Adrenal gland (tissue), 12 donors: Measurements from ENCODE around the gene CMKLR1. TPM values are rescaled to one million over a fixed set of nuclear protein-coding genes. Genes with fewer than 3 reads are reported as not detected.

ENCODE experiments used
- DNase-seq, 7 donors: peaks; one replicate each; pipeline ENCODE4 v3.0.0-alpha.2; 2019 to 2020
- H3K27ac ChIP-seq, 5 donors: fragments of 200-600 bp; sonication (generic) in 4 of 5; 1 replicate in 3 of 5; 2 replicates in 2 of 5; pipeline versions ENCODE4 v1.5.1 to v1.8.0; 2016 to 2020; ENCODE audit warnings: mild to moderate bottlenecking in 1 of 5
- H3K27me3 ChIP-seq: fragments of 200-600 bp; 2 replicates; pipeline ENCODE4 v1.8.0; 2021
- H3K36me3 ChIP-seq, 2 donors: fragments of 200-600 bp; replicated peaks in 1 of 2; 1 replicate in 1 of 2; 2 replicates in 1 of 2; pipeline versions ENCODE4 v1.5.1 to v1.8.0; 2018 to 2022
- H3K4me1 ChIP-seq, 2 donors: fragments of 200-600 bp; replicated peaks in 1 of 2; 1 replicate in 1 of 2; 2 replicates in 1 of 2; pipeline versions ENCODE4 v1.5.1 to v1.8.0; 2018 to 2021
- H3K4me3 ChIP-seq, 4 donors: fragments of 200-600 bp; sonication (generic) in 3 of 4; one replicate each; pipeline ENCODE4 v1.5.1; 2016 to 2018
- H3K9me3 ChIP-seq, 3 donors: fragments of 200-600 bp; sonication (generic) in 1 of 3; replicated peaks in 1 of 3; 1 replicate in 2 of 3; 2 replicates in 1 of 3; pipeline versions ENCODE4 v1.5.1 to v1.8.0; 2016 to 2021
- POLR2A ChIP-seq, 2 donors: fragments of 450-650 bp; IDR thresholded peaks; one replicate each; pipeline ENCODE4 v1.6.1; 2017; ENCODE audit warnings: antibody characterized with exemption in 2 of 2, mild to moderate bottlenecking in 2 of 2, moderate library complexity in 1 of 2
- WGBS, 4 donors: extraction: QIAGEN DNeasy Blood & Tissue Kit in 2 of 4; methylation state at CpG; one replicate each; pipeline versions ENCODE4 v1.1.5 to v1.1.7; 2013 to 2017; 5-methylcytosine and 5-hydroxymethylcytosine counted together
- intact Hi-C, 2 donors: fragments of 100-400 bp; cut with DNase I; formaldehyde crosslinking; loops; one replicate each; pipeline versions ENCODE4 v1.14.1 to v1.15.0; 2022 to 2023
- polyA plus RNA-seq, 3 donors: library from polyadenylated mRNA; stranded (reverse); fragments of 200-250 nt in 2 of 3; fragments of 350-450 nt in 1 of 3; fragmentation: Illumina TruSeq in 1 of 3; extraction: RNeasy Lipid Tissue Mini Kit (QIAGEN cat#74804) in 1 of 3; gene quantifications; one replicate each; pipeline ENCODE4 v1.2.3, GENCODE V29; 2013 to 2014
- total RNA-seq, 9 donors: library from RNA; depleted of rRNA in 4 of 9; stranded (reverse); fragments of >200 nt in 4 of 9; fragments of 120-200 nt in 1 of 9; fragmentation: NEBNext Ultra II Directional in 1 of 9; extraction: Animal tissue kit (Norgen Biotek cat#: 25700) in 1 of 9; gene quantifications; one replicate each; pipeline versions ENCODE4 v1.1.0 to v1.2.4, GENCODE V29; 2013 to 2023
- TF ChIP-seq, protein P1 (sequence below), 6 experiments: fragments of 450-650 bp in 4 of 6; fragments of 200-600 bp in 2 of 6; sonication (generic) in 1 of 6; IDR thresholded peaks; 1 replicate in 5 of 6; 2 replicates in 1 of 6; pipeline versions ENCODE4 v1.5.1 to v1.8.0; 2016 to 2021; ENCODE audit warnings: antibody characterized with exemption in 6 of 6, mild to moderate bottlenecking in 2 of 6, moderate library complexity in 1 of 6
- donor health status: healthy with polysubstance abuse.
- donor health status: Bipolar disorder and iron deficiency.
- donor health status: DM: yes; HTN: yes; CAD: no.
- donor health status: DM: no; HTN: no; CAD: no.
- donor health status: DM: no; HTN: no; CAD: no.
- donor health status: DM: yes; HTN: yes; CAD: no.

CMKLR1 gene
- total and polyA plus RNA-seq, 12 donors, result 2.1 to 26.6 (median 17.0) TPM

- Histone ChIP-seq H3K4me3 (no peak overlapping the region), H3K9me3 (no peaks in the 10 kb centered on the region), H3K27me3 (no peaks in the 10 kb centered on the region), H3K4me1 (no peaks in the 10 kb centered on the region), H3K27ac (no peak overlapping the region), H3K36me3 (no peaks in the 10 kb centered on the region)
- intact Hi-C loops, result no loop called here
- 56 to 91% (median 79%) methylated on average over 1 of the region's 1 CpG for WGBS, 4 donors
- no peak for DNase-seq
- TF ChIP-seq POLR2A (IDR thresholded peaks at IDR 0.05), result no peak
- TF ChIP-seq, protein P1, sequence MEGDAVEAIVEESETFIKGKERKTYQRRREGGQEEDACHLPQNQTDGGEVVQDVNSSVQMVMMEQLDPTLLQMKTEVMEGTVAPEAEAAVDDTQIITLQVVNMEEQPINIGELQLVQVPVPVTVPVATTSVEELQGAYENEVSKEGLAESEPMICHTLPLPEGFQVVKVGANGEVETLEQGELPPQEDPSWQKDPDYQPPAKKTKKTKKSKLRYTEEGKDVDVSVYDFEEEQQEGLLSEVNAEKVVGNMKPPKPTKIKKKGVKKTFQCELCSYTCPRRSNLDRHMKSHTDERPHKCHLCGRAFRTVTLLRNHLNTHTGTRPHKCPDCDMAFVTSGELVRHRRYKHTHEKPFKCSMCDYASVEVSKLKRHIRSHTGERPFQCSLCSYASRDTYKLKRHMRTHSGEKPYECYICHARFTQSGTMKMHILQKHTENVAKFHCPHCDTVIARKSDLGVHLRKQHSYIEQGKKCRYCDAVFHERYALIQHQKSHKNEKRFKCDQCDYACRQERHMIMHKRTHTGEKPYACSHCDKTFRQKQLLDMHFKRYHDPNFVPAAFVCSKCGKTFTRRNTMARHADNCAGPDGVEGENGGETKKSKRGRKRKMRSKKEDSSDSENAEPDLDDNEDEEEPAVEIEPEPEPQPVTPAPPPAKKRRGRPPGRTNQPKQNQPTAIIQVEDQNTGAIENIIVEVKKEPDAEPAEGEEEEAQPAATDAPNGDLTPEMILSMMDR (IDR thresholded peaks at IDR 0.05), result no peak
Measured at GRCh38 chr12:108323581-108323980, 15.5 kb downstream of the CMKLR1 start.

DNA sequence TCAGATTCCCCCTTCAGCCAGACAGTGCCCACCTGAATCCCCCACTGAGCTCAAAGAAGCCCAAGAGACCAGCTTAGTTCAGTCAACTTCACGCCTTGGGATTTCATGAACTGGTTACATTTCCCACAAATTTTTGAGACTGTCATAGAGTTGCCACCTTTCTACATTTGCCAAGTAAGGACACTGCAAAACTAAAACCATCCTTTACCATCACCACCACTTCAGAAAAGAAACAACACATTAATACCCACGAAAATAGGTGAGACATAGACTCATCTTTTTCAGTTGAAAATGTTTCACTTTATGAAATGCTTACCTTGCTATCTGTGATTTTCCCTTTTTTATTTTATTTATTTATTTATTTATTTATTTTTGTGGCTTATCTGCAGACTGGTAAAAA, 16.1 kb downstream of the CMKLR1 start:
- H3K27ac ChIP-seq, result no peak overlapping the region
- intact Hi-C loops, result no loop called here
- H3K4me3 ChIP-seq, result no peak overlapping the region
- no peaks in the 10 kb centered on the region for H3K9me3 ChIP-seq
- DNase-seq, result no peak
- TF ChIP-seq POLR2A (IDR thresholded peaks at IDR 0.05), result no peak
- WGBS, 4 donors, result 79 to 88% (median 85%) methylated on average over 2 of the region's 2 CpGs
- no peaks in the 10 kb centered on the region for H3K36me3 ChIP-seq
- no peaks in the 10 kb centered on the region for H3K27me3 ChIP-seq
- no peaks in the 10 kb centered on the region for H3K4me1 ChIP-seq

- Histone ChIP-seq H3K27ac (no peak overlapping the region), H3K36me3 (no peaks in the 10 kb centered on the region), H3K9me3 (no peaks in the 10 kb centered on the region), H3K4me3 (no peak overlapping the region), H3K27me3 (no peaks in the 10 kb centered on the region), H3K4me1 (no peaks in the 10 kb centered on the region)
- TF ChIP-seq, protein P1 (IDR thresholded peaks at IDR 0.05), result no peak
- TF ChIP-seq POLR2A (IDR thresholded peaks at IDR 0.05), result no peak
- no peak for DNase-seq
- intact Hi-C loops, result no loop called here
Measured at GRCh38 chr12:108321688-108322087, 17.4 kb downstream of the CMKLR1 start.

- Histone ChIP-seq H3K4me1 (no peaks in the 10 kb centered on the region), H3K9me3 (no peaks in the 10 kb centered on the region), H3K36me3 (no peaks in the 10 kb centered on the region), H3K27ac (no peak overlapping the region), H3K4me3 (no peak overlapping the region), H3K27me3 (no peaks in the 10 kb centered on the region)
- WGBS, 4 donors, result 45 to 58% (median 53%) methylated on average over 4 of the region's 4 CpGs
- TF ChIP-seq, protein P1 (IDR thresholded peaks at IDR 0.05), result no peak
- TF ChIP-seq POLR2A (IDR thresholded peaks at IDR 0.05), result no peak
- intact Hi-C loops, result no loop called here
- no peak for DNase-seq
Measured at GRCh38 chr12:108320507-108321293, 18.4 kb downstream of the CMKLR1 start.
